Measurements from ENCODE around the gene ERC1. TPM values are rescaled to one million over a fixed set of nuclear protein-coding genes. Genes with fewer than 3 reads are reported as not detected.

Gene ERC1
- polyA plus RNA-seq, 2 of the 4 experiments (the other 2 are of a cell fraction), result 14.2 to 20.9 TPM

- Histone ChIP-seq H3K27ac (no peak overlapping the region), H3K4me2 (no peak overlapping the region), H3K4me3 (no peak overlapping the region), H3K4me1 (peaks cover 9% of the 10 kb centered on the region; the same call in 2 of the 3 replicates), H3K9me3 (no peaks in the 10 kb centered on the region)
- TF ChIP-seq ESRRA (IDR thresholded peaks at IDR 0.05; ENCODE audit: borderline replicate concordance, low read length), result no peak
- no peak for TF ChIP-seq POLR2AphosphoS2 (conservative IDR thresholded peaks at IDR 0.05; ENCODE audit: low read length)
- TF ChIP-seq HOXB5 (CRISPR knock-in tag; IDR thresholded peaks at IDR 0.05), result no peak
- no peak for TF ChIP-seq EHF (CRISPR knock-in tag; IDR thresholded peaks at IDR 0.05)
- TF ChIP-seq KDM1A (IDR thresholded peaks at IDR 0.05; ENCODE audit: low read depth), result no peak
- no peak for TF ChIP-seq MAX (IDR thresholded peaks at IDR 0.05)
- TF ChIP-seq NPAS2 (CRISPR knock-in tag; IDR thresholded peaks at IDR 0.05; ENCODE audit: borderline replicate concordance), result no peak
- TF ChIP-seq KDM5A (IDR thresholded peaks at IDR 0.05), result no peak
- TF ChIP-seq, protein P1, sequence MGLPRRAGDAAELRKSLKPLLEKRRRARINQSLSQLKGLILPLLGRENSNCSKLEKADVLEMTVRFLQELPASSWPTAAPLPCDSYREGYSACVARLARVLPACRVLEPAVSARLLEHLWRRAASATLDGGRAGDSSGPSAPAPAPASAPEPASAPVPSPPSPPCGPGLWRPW (IDR thresholded peaks at IDR 0.05), result no peak
- no peak for TF ChIP-seq CHD4 (IDR thresholded peaks at IDR 0.05; ENCODE audit: borderline replicate concordance)
- no peak for TF ChIP-seq ZSCAN20 (CRISPR knock-in tag; IDR thresholded peaks at IDR 0.05)
- TF ChIP-seq RAD21 (conservative IDR thresholded peaks at IDR 0.05 in 1 of 2, IDR thresholded peaks at IDR 0.05 in 1 of 2), result no peak
- TF ChIP-seq CEBPB (IDR thresholded peaks at IDR 0.05), result no peak
- no peak for TF ChIP-seq RFX5 (IDR thresholded peaks at IDR 0.05)
- POLR2A ChIA-PET, result interaction anchor here (0.5 kb wide), 1 partner anchor 929 kb away, joined by 4 read pairs; no protein-coding TSS in a partner anchor
- ATAC-seq (no peak), DNase-seq (ENCODE audit: low read depth in 1 of 2, low spot score in 1 of 2) (no peak), FAIRE-seq (no peak)
- WGBS (ENCODE audit: missing lambda C conversion rate), result 78% methylated on average over 11 of the region's 11 CpGs
- CTCF ChIA-PET, result interaction anchor here (1.0 to 1.7 kb wide), 4 partner anchors 10 to 44 kb away, joined by 3 to 5 read pairs (median 3); no protein-coding TSS in a partner anchor
Measured at GRCh38 chr12:1539135-1539534, 548.1 kb downstream of the ERC1 start.

GRCh38 chr12:1540690-1541089 is 549.7 kb downstream of the ERC1 start:
- peak in 1 of 2 experiments; percentile 19; a peak in 1 of 6 replicates for ATAC-seq
- ChIA-PET POLR2A (no interaction called here), CTCF (interaction anchor here (0.5 to 3.3 kb wide), 5 partner anchors 22 to 425 kb away, joined by 3 to 18 read pairs (median 3); no protein-coding TSS in a partner anchor)
- Histone ChIP-seq H3K9me3 (no peaks in the 10 kb centered on the region), H3K27ac (no peak overlapping the region), H3K4me3 (no peak overlapping the region), H3K4me1 (peaks cover 9% of the 10 kb centered on the region; the same call in 2 of the 3 replicates), H3K4me2 (peak overlapping the region; percentile 36)
- WGBS (ENCODE audit: missing lambda C conversion rate), result 43% methylated on average over 6 of the region's 6 CpGs
- TF ChIP-seq FOSL2 (IDR thresholded peaks at IDR 0.05), result peak; percentile 66
- peak; percentile 55 for TF ChIP-seq FOSL2 (CRISPR knock-in tag; IDR thresholded peaks at IDR 0.05)
- TF ChIP-seq KDM5A (IDR thresholded peaks at IDR 0.05), result no peak
- TF ChIP-seq FOXS1 (CRISPR knock-in tag; IDR thresholded peaks at IDR 0.05), result no peak
- TF ChIP-seq MYC (IDR thresholded peaks at IDR 0.05; ENCODE audit: borderline replicate concordance, low read length), result no peak
- peak; percentile 71 for TF ChIP-seq JUNB (IDR thresholded peaks at IDR 0.05)
- no peak for TF ChIP-seq EP300 (IDR thresholded peaks at IDR 0.05)
- TF ChIP-seq, protein P2, sequence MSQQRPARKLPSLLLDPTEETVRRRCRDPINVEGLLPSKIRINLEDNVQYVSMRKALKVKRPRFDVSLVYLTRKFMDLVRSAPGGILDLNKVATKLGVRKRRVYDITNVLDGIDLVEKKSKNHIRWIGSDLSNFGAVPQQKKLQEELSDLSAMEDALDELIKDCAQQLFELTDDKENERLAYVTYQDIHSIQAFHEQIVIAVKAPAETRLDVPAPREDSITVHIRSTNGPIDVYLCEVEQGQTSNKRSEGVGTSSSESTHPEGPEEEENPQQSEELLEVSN (IDR thresholded peaks at IDR 0.05; ENCODE audit: borderline replicate concordance, low read depth), result no peak
- FAIRE-seq, result no peak
- no peak for DNase-seq (ENCODE audit: low read depth in 1 of 2, low spot score in 1 of 2)

DNA sequence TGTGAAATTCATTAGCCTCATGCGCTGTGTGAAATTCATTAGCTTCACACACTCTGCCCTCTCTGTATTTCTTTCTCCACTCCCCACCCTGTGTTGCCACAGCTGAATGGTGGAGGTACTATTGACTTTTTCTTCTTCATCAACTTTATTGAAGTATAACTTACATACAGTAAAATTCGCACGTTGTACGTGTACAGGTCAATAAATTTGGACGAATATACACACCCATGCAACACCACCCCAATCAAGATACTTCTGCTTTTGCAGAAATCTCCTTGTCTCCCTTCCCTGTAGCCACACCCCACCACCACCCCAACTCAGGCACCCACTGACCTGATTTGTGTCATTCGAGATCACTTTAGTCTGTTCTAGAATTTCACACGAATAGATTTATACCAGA is 551.6 kb downstream of the ERC1 start:
- FAIRE-seq, result no peak
- no peaks in the 10 kb centered on the region for H3K9me3 ChIP-seq
- H3K27ac ChIP-seq, result no peak overlapping the region
- H3K4me1 ChIP-seq, result peaks cover 9% of the 10 kb centered on the region; the same call in 2 of the 3 replicates
- no peak overlapping the region for H3K4me3 ChIP-seq
- no peak overlapping the region for H3K4me2 ChIP-seq
- DNase-seq (ENCODE audit: low read depth in 1 of 2, low spot score in 1 of 2), result no peak
- ATAC-seq, result no peak
- 90% methylated on average over 7 of the region's 7 CpGs for WGBS (ENCODE audit: missing lambda C conversion rate)
- POLR2A ChIA-PET, result no interaction called here
- CTCF ChIA-PET, result interaction anchor here (3.3 kb wide), 1 partner anchor 424 kb away, joined by 18 read pairs; no protein-coding TSS in a partner anchor
- TF ChIP-seq HDAC2 (IDR thresholded peaks at IDR 0.05) (no peak), MAX (IDR thresholded peaks at IDR 0.05) (no peak), MYC (IDR thresholded peaks at IDR 0.05; ENCODE audit: borderline replicate concordance, low read length) (no peak), TP53 (CRISPR knock-in tag; IDR thresholded peaks at IDR 0.05) (no peak), POLR2AphosphoS2 (conservative IDR thresholded peaks at IDR 0.05; ENCODE audit: low read length) (no peak), ZSCAN20 (CRISPR knock-in tag; IDR thresholded peaks at IDR 0.05) (no peak)
